Measurements from ENCODE around the gene KCNQ1. TPM values are rescaled to one million over a fixed set of nuclear protein-coding genes. Genes with fewer than 3 reads are reported as not detected.

Gene KCNQ1
- polyA plus RNA-seq, 4 donors: 2.3 to 13.0 (median 10.0) TPM

DNA sequence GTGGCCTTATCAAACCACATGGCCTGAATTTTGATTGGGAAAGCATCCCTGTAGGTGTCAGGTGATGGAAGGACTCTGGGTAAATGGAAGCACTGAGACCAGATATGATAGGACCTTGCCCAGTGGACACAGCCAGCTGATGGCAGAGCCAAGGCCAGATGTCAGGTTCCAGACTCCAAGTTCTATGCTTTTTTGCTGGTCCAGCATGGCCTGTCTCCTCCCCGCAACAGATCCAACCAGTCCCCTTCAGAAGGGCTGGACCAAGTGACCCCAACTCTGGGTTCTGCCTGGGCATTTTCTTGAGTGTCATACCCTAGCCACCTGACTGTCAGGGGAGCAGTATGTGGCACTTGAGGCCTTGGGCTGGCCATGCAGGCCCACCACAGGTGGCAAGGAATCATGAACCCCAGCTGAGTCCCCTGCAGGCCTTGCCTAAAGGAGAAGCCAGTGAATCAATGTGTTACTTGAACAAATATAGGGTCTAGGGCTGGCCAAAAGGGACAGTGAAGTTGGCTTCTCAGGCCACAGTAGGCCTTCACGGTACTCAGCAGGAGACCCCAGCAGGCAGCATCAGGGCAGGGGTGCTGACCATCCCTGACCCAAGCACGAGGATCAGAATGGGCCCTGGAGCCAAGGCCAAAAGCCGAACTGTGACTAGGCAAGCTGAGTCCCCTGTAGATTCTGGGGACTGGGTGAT lies 227.9 kb downstream of the KCNQ1 start:
- DNase-seq (ENCODE audit: low read depth in 4 of 4, low spot score in 3 of 4): no peak

DNA sequence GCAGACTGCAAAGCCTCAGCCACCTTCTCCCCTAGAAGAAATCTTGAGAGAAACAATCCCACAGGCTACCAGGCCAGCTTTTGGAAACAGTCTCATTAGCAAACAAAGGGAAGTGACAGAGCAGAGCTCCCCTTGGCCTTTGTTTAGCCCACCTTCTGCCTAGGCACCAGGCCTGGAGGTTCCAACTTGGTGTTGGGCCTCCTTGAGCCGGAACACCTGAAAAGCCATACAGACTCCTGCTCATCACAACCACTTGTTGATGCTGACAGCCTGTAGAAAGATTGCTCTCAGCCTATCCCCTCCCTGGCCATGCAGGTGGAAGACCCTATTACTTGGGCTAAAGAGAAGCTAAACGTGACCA lies 228.4 kb downstream of the KCNQ1 start:
- no peak for DNase-seq (ENCODE audit: low read depth in 4 of 4, low spot score in 3 of 4)

DNA sequence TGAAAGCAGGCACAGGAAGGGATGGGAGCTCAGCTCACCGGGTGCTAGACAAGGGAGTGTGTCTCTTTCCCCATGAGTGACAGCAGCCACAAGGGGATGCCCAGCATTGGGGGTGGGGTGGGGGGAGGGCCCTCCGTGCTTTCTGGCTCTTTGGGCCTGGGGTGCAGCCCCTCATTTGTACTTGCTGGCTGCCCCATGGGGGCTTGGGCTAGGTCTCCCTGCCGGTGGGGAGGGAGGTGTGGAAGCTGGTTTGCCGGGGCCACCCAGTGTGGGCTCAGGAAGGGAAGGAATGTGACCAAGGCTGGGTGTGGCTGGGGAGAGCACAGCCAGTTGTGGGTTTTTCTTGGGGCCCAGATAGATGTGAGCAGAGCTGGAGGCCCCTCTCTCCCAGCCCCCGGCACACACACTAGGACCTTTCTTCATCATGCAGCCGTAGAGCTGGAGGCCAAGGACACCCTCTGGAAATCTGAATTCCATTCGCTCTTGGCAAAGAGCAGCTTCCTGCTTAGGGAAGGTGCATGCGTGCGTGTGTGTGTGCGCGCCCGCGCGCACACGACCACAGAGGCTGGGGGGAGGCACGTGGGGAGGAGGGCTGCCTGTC lies 229.2 kb downstream of the KCNQ1 start:
- no peak for DNase-seq (ENCODE audit: low read depth in 4 of 4, low spot score in 3 of 4)

DNA sequence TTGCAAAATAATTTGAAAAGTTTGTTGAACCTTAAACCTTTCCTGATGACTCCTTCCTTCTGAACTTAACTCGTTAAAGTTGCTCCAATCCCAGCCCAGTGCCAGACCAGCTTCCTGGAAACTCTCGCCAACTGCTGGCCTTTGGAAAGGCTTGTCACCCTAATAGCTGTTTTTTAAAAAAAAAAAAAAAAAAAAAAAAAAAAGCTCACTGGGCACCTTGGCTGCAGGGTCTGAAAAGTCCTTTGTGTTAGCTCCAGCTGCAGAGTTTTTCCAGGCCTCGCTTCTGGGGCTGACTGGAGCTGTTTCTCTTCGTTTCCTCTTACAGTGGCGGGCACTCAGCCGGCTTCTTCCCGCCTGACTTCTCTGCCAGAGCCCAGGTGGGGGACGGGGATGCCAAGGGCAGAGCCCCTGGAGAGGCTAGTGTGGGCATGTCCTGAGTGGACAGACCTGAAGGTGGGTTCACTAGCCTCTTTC lies 229.9 kb downstream of the KCNQ1 start:
- no peak for DNase-seq (ENCODE audit: low read depth in 4 of 4, low spot score in 3 of 4)

DNA sequence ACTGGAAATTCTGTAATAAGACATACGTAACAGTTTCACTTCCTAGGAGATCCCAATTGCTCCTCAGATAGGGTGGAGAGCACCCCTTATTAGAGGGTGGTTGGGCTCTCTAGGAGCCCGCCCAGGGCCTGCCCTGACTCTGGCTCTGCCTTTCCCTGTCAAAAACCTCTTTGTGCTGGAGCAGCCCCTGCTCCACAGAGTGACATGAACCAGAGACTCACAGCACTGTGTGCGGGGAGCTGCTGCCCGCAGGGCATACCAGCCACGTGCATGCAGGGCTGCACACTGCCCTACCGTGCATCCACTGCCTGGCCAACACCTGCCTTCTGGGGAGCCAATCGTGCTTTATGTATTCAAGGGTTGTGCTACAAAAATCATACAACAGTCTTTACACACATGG lies 230.7 kb downstream of the KCNQ1 start:
- DNase-seq (ENCODE audit: low read depth in 4 of 4, low spot score in 3 of 4): no peak

DNA sequence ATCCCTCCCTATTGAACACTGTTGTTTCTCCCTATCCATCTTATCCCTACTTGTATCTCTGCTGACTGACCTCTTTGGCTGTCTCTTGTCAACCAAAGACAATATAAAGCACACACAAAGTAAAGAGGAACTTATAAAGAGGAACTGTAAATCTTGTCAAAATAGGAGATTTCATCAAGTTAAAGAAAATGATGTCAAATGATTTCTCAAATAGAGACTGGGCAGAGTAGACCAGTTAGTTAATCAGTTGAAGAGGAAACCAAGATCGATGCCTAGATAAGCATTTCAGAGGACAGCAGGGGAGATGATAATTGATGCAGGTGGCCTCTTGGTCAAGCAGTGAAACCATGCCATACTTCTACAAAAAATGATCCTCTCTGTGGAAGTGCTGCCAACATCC lies 232.3 kb downstream of the KCNQ1 start:
- no peak for DNase-seq (ENCODE audit: low read depth in 4 of 4, low spot score in 3 of 4)

DNA sequence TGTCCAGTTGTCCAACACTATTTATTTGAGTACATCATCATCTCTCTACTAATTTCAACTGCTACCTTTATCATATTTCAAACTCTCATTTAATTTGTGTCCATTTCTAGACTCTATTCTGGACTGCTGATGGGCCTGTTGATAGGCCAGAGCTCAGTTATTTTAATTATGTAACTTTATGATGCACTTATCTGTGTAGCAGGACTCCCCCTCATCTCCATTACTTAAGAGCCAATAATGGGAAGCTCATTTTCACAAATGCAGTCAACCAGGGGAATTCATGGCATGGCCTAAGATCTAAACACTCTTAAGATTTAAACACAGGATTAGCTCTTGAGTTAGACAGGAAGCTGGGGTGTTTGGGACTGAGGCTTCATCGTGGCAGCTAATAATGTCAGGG lies 233.6 kb downstream of the KCNQ1 start:
- DNase-seq (ENCODE audit: low read depth in 4 of 4, low spot score in 3 of 4): no peak

DNA sequence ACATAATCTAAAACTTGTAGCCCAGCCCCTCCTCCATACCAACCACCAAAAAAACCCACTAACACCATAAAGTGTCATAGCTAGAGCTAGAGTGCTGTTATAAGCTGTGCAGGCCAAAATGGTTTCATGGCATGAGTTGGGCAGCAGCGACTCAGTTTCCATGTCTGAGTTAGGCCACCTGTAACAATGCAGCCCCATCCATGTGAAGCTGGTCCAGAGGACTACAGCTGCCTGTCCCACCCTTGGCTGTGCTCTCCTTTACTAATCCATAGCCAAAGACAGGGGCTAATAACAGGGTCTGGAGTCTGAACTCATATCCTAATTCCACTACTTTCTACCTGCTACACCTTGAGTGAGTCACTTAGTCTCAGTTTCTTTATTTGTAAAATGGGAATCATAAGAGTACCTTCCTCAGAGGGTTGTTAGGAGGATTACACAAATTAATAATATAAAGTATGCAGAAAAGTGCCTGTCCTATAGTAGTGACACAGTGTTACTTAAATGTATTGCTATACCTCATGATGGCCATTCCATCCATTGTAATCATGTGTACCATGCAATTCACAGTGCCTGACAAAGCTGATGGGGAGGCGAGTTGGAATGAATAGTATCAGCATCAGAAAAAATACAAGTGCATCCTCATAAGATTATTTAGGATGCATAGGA lies 234.3 kb downstream of the KCNQ1 start:
- no peak for DNase-seq (ENCODE audit: low read depth in 4 of 4, low spot score in 3 of 4)

DNA sequence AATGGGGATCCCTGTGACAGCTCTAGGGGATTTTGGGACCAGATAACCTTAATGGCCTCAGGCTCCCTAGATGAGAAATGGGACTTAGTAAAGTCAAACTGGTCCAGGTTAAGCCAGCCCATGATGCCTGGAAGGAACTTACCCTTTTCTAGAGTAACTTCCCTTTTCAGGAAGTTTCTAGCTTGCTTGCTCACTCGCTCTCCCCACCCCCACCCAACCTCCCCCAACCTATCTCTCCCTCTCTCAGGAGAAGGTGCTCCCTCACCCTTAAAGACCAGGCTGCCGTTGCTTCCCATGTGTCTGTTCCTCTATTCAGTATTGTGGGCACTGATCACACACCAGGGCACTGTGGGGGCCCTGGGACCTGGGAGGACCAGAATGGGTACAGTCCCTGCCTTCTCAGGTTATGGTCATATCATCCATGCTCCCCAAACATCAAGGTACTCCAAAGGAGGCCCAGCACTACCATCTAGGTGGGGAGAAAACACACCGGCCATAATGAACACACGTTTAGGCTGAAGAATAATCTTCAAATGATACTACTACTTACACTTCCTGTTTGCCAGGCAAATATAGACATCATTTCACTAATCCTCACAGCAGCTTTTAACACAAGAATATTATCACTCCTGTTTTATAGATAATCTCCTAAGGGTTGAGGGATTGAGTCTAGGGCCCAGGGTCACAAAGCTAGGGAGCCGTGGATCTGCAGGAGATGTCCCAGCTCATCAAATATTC lies 236.8 kb downstream of the KCNQ1 start:
- no peak for DNase-seq (ENCODE audit: low read depth in 4 of 4, low spot score in 3 of 4)

DNA sequence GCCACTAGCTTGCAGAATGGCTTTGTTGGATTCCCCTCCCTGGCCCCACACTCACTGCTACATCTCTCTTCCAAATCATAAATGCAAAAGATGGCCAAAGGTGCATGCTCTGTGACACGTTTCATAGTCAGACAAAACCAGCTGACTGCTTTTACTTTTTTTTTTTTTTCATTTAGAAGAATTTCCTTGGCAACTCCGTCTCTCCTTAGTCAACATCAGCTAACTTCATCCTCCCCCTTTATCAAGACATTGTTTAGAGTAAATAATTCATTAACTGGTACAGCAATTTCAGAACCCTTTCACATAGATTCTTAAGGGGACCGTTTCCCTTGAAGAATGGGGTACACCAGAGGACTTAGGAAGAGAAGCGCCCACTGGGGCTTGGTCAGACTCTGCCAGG lies 239.0 kb downstream of the KCNQ1 start:
- no peak for DNase-seq (ENCODE audit: low read depth in 4 of 4, low spot score in 3 of 4)

DNA sequence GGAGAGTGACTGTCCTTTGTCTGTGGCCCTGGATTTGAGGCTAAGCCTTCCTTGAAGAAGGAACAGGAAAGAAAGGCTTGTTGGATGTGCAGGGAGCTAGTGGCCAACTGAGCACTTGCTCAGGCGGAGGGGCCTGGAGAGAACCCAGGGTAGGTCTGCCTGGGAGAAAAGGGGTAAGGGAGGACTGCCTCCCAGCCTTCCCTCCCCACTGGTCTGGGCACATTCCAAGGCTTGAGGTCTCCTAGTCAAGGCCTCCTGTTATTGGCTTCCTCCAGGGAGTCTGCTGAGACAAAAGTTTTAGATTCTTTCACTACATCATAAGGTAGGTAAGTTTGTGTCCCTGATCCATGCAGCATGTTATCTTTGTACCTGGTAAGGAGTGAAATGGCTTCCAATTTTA lies 239.8 kb downstream of the KCNQ1 start:
- DNase-seq (ENCODE audit: low read depth in 4 of 4, low spot score in 3 of 4): no peak

DNA sequence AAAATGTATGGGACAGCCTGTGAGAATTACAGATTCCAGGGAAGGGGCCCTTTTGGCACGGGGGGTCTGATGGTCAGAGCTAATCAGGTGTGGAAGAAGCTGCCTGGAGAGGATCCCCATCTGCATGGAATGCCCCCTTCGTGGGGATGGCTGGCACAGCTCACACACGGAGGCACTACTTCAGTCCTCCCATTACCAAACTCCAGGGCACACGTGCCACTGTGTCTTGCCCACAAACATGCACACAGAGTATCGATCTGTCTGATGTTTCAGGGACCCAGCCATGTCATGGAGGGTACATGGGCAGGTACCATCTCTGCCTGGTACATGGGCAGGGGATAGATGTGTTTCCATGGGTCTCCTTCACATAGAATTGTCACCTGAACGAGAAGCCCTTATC lies 240.2 kb downstream of the KCNQ1 start:
- DNase-seq (ENCODE audit: low read depth in 4 of 4, low spot score in 3 of 4): no peak

DNA sequence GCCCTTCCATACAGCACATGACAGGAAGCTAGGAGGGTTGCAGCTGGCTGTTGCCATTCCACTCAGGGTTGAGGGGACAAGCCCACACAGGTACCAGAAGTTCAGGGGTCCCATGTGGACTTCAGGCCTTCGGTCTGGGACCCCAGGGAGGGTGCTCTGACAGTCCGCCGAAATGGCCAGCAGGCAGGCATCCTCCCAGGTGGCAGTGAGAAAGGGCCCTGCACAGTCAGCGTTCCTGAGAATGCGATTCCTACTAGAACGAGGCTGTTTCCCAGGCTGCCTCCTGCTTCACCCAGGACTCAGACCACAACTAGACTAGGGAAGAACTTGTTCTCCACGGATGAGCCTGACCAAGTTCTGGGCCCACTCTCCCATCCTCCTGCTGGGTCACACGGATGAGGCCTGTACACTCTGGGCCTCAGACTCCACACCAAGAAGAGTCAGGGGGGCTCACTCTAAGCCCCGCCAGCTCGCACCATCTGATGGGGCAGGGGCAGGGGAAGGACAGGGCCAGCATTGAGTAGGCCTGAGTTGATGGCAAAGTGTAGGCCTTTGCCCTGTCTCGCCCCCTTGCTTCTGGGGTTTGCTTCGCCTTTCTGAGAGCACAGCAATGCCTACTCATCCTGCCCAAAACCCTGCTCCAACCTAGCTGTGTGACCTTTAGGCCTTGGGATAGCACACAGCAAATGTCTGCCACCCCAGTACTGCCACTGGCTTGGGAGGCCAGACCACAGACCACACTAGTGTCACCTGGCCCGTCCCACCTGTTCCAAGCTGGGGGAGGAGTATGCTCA lies 241.0 kb downstream of the KCNQ1 start:
- DNase-seq (ENCODE audit: low read depth in 4 of 4, low spot score in 3 of 4): no peak

DNA sequence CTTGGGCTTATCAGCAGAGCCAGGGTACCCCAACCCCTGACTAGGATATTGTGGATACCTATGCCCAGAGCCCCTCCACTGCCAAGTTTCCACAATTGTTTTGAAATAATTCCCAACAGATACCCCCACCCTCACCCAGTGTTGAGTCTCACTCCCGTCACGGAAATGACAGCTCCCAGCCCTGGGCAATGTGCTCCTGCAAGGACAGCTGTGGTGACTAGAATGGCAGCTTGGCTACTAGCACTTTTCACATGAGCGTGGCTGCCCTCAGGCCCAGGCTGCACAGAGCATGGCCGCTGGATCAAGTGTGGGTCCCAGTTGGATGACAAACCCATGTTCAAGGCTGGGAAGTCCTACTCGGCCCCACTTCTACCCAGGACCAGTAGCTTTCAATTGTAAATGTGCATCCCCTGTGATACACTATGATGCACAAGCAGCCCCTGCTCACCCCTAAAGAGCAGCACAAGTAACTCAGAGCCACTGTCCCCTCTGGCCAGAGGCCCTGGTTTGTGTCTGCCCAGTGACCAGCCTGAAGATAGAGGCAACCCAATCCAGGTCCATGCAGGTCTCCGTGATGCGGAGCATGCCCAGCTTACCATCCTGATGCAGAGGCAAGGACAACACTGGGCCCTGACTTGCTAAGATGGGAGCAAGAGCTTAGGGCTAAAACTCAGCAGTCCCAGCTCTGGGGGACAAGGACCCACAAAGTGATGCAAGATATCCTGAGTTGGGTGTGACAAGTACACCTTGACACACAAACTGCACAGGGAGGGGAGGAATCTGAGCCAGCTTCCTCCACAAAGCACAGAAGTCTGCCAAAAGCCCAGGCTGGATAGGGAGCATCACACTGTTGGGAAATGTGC lies 241.8 kb downstream of the KCNQ1 start:
- DNase-seq (ENCODE audit: low read depth in 4 of 4, low spot score in 3 of 4): no peak

DNA sequence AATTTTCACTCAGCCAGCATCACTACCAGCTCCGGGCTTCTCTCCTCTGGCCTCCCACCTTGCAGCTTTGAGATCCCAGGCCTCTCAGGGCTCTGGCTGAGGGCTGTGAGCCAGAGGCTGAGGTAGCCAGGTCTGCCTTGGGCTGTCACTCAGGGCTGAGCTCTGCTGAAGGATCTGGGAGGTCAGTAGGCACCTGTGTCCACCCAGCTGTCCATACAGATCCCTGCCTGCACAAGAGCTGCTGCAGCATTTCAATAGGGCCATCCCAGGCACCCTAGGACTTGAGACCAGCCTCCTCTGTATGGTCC lies 242.4 kb downstream of the KCNQ1 start:
- no peak for DNase-seq (ENCODE audit: low read depth in 4 of 4, low spot score in 3 of 4)

DNA sequence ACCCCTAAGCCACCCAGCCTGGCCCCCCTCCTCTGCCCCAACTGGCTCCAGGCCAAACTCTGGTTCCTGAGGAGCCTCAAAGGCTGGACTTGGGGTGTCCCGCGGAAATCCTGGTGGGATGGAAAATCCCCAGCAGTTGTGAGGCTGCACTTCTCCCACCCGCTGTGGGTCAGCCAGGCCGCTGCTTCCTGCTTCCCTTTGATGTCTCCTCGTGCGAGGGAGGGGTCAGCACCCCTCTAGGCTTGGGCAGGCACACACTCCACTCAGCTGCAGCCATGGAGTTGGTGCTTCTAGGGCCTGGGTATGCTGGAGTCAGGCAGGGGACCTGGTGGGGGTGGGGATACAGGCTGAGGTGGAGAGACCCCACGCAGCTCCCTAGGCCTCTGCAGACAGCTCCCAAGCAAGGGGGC lies 243.0 kb downstream of the KCNQ1 start:
- no peak for DNase-seq (ENCODE audit: low read depth in 4 of 4, low spot score in 3 of 4)

DNA sequence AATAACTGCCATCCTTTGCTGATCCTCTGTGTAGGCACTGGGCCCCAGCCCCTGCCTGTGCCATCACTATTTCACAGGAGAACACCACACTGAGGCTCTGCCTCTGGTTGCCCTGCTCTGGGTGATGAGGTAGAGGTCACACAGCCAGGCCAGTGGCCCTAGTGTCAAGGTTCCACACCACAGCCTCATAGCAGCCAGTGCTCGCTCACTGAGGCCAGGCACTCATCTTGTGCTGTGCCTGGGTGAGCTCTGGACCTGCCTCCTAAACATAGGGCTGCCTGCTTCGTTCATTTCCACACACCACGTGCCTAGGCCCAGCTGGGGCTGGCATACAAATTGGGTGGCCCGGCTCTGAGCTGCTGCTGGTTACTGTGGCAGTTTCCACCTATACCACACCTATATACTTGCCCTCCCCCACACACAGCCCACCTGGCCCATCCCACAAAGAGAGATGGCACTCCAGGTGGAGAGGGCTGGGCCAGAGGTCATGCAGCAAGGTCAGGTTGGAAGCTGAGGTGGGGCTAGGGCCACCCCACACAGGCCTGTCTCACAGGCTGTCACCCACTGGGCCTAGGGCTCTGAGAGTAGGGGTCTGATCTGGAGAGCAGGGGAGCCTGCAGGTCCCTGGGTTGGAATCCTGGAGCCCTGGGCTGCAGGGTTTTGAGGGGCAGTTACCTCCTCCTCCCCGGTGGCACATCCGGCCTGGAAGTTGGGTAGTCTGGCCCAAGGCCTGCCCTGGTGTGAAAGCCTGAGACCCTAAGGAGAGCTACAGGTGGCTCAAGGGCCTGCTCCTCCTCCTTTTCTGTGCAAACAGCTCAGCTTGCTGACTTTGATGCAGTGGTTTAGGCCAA lies 243.8 kb downstream of the KCNQ1 start:
- no peak for DNase-seq (ENCODE audit: low read depth in 4 of 4, low spot score in 3 of 4)

DNA sequence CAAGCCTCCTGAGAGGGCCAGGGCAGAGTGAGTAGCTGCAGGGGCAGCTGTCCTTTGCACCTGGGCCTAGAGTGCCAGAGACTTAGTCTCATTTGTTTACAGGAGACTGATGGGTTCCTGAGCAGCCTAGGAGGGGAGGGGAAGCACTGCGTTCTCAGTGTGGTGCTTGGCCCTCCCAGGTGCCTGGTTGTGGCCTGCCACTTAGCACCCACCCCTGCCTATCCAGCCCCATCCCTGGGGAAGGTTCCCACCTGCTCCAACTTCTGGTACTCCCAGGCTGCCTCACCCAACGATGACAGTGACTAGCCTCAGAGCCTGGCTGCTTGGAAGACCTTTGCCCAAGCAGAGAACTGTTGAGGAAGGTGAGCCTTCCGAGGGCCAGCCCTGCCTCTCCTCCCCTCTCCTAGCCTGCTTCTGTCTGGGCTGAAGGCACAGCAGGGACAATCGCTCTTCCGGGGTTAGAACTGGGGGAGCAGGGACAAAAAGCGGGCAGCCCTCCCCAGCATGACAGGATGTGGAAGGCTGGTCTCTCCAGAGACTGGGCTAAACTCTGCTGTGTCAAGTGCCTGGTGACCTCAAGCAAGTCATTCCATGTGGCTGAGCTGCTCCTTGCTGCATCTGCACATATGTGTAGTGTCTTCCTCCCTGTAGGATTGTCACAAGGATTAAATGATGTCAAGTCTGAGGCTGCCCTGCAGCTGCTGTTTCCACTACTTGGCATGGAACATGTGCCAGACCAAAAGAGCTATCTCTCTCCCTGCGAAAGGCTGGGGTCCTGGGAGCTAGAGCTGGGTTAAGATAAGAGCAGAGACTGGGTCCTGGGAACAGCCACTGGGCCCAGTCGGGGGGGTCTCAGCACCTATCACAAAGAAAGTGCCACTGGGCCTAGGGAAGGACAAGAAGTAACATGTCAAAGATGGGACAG lies 245.1 kb downstream of the KCNQ1 start:
- no peak for DNase-seq (ENCODE audit: low read depth in 4 of 4, low spot score in 3 of 4)
